GM23248 (cell line): ENCODE measurements around the gene SLC5A11. TPM values are rescaled to one million over a fixed set of nuclear protein-coding genes. Genes with fewer than 3 reads are reported as not detected.

Source experiments
- DNase-seq: peaks from one replicate; pipeline ENCODE4 v3.0.0-alpha.2; 2015
- H2AFZ ChIP-seq: fragments of 200-600 bp; sonication (generic); 2 replicates; pipeline ENCODE4 v1.6.1; 2016; ENCODE audit warnings: antibody characterized with exemption
- H3F3A ChIP-seq: fragments of 200-600 bp; sonication (generic); 2 replicates; pipeline ENCODE4 v1.6.1; 2016; ENCODE audit warnings: mild to moderate bottlenecking, antibody characterized with exemption, mixed run types; ENCODE audit not compliant: insufficient read depth
- H3K27ac ChIP-seq: fragments of 200-600 bp; sonication (generic); 2 replicates; pipeline ENCODE4 v1.5.1; 2016; ENCODE audit warnings: mild to moderate bottlenecking
- H3K27me3 ChIP-seq: fragments of 200-600 bp; sonication (generic); replicated peaks from 2 replicates; pipeline ENCODE4 v1.6.1; 2016; ENCODE audit warnings: mild to moderate bottlenecking; ENCODE audit not compliant: insufficient read depth
- H3K36me3 ChIP-seq: fragments of 200-600 bp; sonication (generic); 2 replicates; pipeline ENCODE4 v1.6.1; 2016; ENCODE audit warnings: low read depth, mild to moderate bottlenecking
- H3K4me1 ChIP-seq: fragments of 200-600 bp; sonication (generic); 2 replicates; pipeline ENCODE4 v1.6.1; 2016; ENCODE audit warnings: mild to moderate bottlenecking; ENCODE audit not compliant: insufficient read depth
- H3K4me2 ChIP-seq: fragments of 200-600 bp; sonication (generic); one replicate; pipeline ENCODE4 v1.6.1; 2016; ENCODE audit warnings: mild to moderate bottlenecking; ENCODE audit not compliant: unreplicated experiment
- H3K4me3 ChIP-seq: fragments of 200-600 bp; sonication (generic); 2 replicates; pipeline ENCODE4 v1.5.1; 2016; ENCODE audit warnings: mild to moderate bottlenecking
- H3K79me2 ChIP-seq: fragments of 200-600 bp; sonication (generic); 2 replicates; pipeline ENCODE4 v1.6.1; 2016; ENCODE audit warnings: mild to moderate bottlenecking; ENCODE audit not compliant: insufficient read depth
- H3K9ac ChIP-seq: fragments of 200-600 bp; sonication (generic); 2 replicates; pipeline ENCODE4 v1.6.1; 2016; ENCODE audit warnings: mild to moderate bottlenecking
- H3K9me2 ChIP-seq: fragments of 200-600 bp; sonication (generic); 2 replicates; pipeline ENCODE4 v1.6.1; 2016; ENCODE audit warnings: mixed run types, mild to moderate bottlenecking, moderate library complexity; ENCODE audit not compliant: insufficient read depth
- H3K9me3 ChIP-seq: fragments of 200-600 bp; sonication (generic); one replicate; pipeline ENCODE4 v1.6.1; 2017; ENCODE audit warnings: low read depth
- H4K20me1 ChIP-seq: fragments of 200-600 bp; sonication (generic); 2 replicates; pipeline ENCODE4 v1.6.0; 2016; ENCODE audit not compliant: insufficient read depth
- EZH2 ChIP-seq: fragments of 200-600 bp; sonication (generic); IDR thresholded peaks from 2 replicates; pipeline ENCODE4 v1.6.1; 2018; ENCODE audit warnings: antibody characterized with exemption, mild to moderate bottlenecking; ENCODE audit not compliant: insufficient read depth, poor library complexity, severe bottlenecking
- EZH2phosphoT487 ChIP-seq: fragments of 200-600 bp; sonication (generic); IDR thresholded peaks from 2 replicates; pipeline ENCODE4 v1.6.1; 2018; ENCODE audit warnings: antibody characterized with exemption, moderate library complexity, mild to moderate bottlenecking, low read depth; ENCODE audit not compliant: insufficient read depth
- WGBS, 2 experiments: methylation state at CpG; one replicate each; pipeline ENCODE4 v1.1.6; 2015 to 2017; ENCODE audit warnings: low lambda C conversion rate in 2 of 2, low coverage in 1 of 2; ENCODE audit errors: missing lambda C conversion rate in 2 of 2; 5-methylcytosine and 5-hydroxymethylcytosine counted together
- in situ Hi-C: fragments of 300-500 bp; cut with MboI; formaldehyde crosslinking; loops from 2 replicates; pipeline ENCODE4 v1.15.0; 2020
- polyA plus RNA-seq: library from polyadenylated mRNA; unstranded; fragments of >200 nt; fragmentation: Nextera tagmentation; extraction: Ambion mirVana; gene quantifications from 2 replicates; pipeline ENCODE4 v1.2.1, GENCODE V29; 2016
- total RNA-seq: library from RNA; depleted of rRNA; stranded (reverse); fragments of >200 nt; shearing (Covaris generic); gene quantifications from 2 replicates; pipeline ENCODE4 v1.2.3, GENCODE V29; 2014

The SLC5A11 gene
- total and polyA plus RNA-seq, 2 experiments from 2014 or later, result not detected

- H3K4me1 ChIP-seq, result peaks cover 23% of the 10 kb centered on the region
- no peaks in the 10 kb centered on the region for H4K20me1 ChIP-seq
- H3K36me3 ChIP-seq, result no peaks in the 10 kb centered on the region
- H3K4me3 ChIP-seq, result no peak overlapping the region
- TF ChIP-seq EZH2phosphoT487, result no peak
- no peak for TF ChIP-seq EZH2
- no peaks in the 10 kb centered on the region for H3K79me2 ChIP-seq
- no peaks in the 10 kb centered on the region for H3K27me3 ChIP-seq
- 92 to 93% methylated on average over 8 of the region's 8 CpGs for WGBS, 2 experiments
- in situ Hi-C loops, result no loop called here
- no peak overlapping the region for H2AFZ ChIP-seq
- H3K9ac ChIP-seq, result no peak overlapping the region
- DNase-seq, result no peak
- H3K27ac ChIP-seq, result no peak overlapping the region
- H3K4me2 ChIP-seq, result no peak overlapping the region
- H3K9me2 ChIP-seq, result no peaks in the 10 kb centered on the region
- H3K9me3 ChIP-seq, result no peaks in the 10 kb centered on the region
- peaks cover 21% of the 10 kb centered on the region for H3F3A ChIP-seq
These were observed 6.5 kb downstream of the SLC5A11 start for GRCh38 chr16:24852281-24852721.

DNA sequence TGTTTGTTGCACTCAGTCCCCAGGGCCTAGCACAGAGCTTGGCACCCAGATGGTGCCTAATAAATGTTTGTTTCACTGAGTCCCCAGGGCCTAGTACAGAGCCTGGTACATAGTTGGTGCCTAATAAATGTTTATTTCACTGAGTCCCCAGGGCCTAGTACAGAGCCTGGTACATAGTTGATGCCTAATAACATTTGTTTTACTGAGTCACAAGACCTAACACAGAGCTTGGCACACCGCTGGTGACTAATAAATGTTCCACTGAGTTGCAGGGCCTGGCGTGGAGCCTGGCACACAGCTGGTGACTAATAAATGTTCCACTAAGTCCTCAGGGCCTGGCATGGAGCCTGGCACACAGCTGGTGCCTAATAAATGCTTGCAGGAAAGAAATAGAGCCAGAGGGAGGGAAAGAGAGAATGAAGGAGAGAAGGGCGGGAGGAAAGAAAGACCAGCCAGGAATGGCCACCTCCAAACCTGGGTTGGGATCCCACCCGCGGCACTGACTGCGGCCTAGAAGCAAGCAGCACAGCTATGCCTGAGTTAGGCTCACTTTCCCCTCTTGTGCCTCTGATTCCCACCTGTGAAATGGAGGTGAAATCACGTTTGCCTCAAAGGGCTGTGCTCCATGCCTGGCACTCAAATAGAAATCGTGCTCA lies 7.5 kb downstream of the SLC5A11 start:
- DNase-seq, result peak; percentile 24
- in situ Hi-C loops, result no loop called here
- 80 to 85% methylated on average over 8 of the region's 8 CpGs for WGBS, 2 experiments

GRCh38 chr16:24853830-24854229 lies 8.1 kb downstream of the SLC5A11 start:
- H3K4me1 ChIP-seq, result peaks cover 14% of the 10 kb centered on the region
- no peak overlapping the region for H3K4me3 ChIP-seq
- no peaks in the 10 kb centered on the region for H3K36me3 ChIP-seq
- 8 to 18% methylated on average over 11 to 15 of the region's 18 CpGs for WGBS, 2 experiments
- H3F3A ChIP-seq, result peaks cover 17% of the 10 kb centered on the region
- H3K27ac ChIP-seq, result no peak overlapping the region
- no peak overlapping the region for H3K4me2 ChIP-seq
- H3K9me3 ChIP-seq, result no peaks in the 10 kb centered on the region
- DNase-seq, result peak; percentile 66
- TF ChIP-seq EZH2phosphoT487, result no peak
- TF ChIP-seq EZH2, result no peak
- peak overlapping the region; percentile 17; the same call in 1 of the 2 replicates for H2AFZ ChIP-seq
- in situ Hi-C loops, result no loop called here
- no peaks in the 10 kb centered on the region for H3K79me2 ChIP-seq
- no peaks in the 10 kb centered on the region for H3K27me3 ChIP-seq
- H3K9me2 ChIP-seq, result no peaks in the 10 kb centered on the region
- H4K20me1 ChIP-seq, result no peaks in the 10 kb centered on the region
- H3K9ac ChIP-seq, result no peak overlapping the region

More for the DNA sequence above, 7.5 kb downstream of the SLC5A11 start:
- Histone ChIP-seq H3K4me1 (peaks cover 16% of the 10 kb centered on the region), H3K36me3 (no peaks in the 10 kb centered on the region), H3K4me2 (no peak overlapping the region), H3K4me3 (no peak overlapping the region), H3K79me2 (no peaks in the 10 kb centered on the region), H3K27ac (no peak overlapping the region), H3K9me3 (no peaks in the 10 kb centered on the region), H3F3A (peaks cover 17% of the 10 kb centered on the region), H2AFZ (0 out of 2 replicates have a peak overlapping the region, but pooled peaks have one; percentile 17), H3K9ac (no peak overlapping the region), H3K27me3 (no peaks in the 10 kb centered on the region), H3K9me2 (no peaks in the 10 kb centered on the region), H4K20me1 (no peaks in the 10 kb centered on the region)
- TF ChIP-seq EZH2 (no peak), EZH2phosphoT487 (no peak)

GRCh38 chr16:24854607-24855171 lies 8.9 kb downstream of the SLC5A11 start:
- Histone ChIP-seq H3K4me3 (no peak overlapping the region), H3K27ac (no peak overlapping the region), H3K36me3 (no peaks in the 10 kb centered on the region), H3K79me2 (no peaks in the 10 kb centered on the region), H3K9me2 (no peaks in the 10 kb centered on the region), H2AFZ (no peak overlapping the region), H3K4me2 (no peak overlapping the region), H3K4me1 (peaks cover 14% of the 10 kb centered on the region), H3F3A (peaks cover 17% of the 10 kb centered on the region), H4K20me1 (no peaks in the 10 kb centered on the region), H3K9ac (no peak overlapping the region), H3K27me3 (no peaks in the 10 kb centered on the region), H3K9me3 (no peaks in the 10 kb centered on the region)
- no peak for DNase-seq
- TF ChIP-seq EZH2phosphoT487 (no peak), EZH2 (no peak)
- in situ Hi-C loops, result no loop called here
